HG03442 (cell line): ENCODE data around the gene DHX34.

Experiments used
- ATAC-seq: cut with Tn5 transposase; IDR thresholded peaks from one replicate; pipeline ENCODE4 v1.9.1; 2021; ENCODE audit warnings: mild to moderate bottlenecking, moderate library complexity; ENCODE audit not compliant: unreplicated experiment

Gene DHX34

DNA sequence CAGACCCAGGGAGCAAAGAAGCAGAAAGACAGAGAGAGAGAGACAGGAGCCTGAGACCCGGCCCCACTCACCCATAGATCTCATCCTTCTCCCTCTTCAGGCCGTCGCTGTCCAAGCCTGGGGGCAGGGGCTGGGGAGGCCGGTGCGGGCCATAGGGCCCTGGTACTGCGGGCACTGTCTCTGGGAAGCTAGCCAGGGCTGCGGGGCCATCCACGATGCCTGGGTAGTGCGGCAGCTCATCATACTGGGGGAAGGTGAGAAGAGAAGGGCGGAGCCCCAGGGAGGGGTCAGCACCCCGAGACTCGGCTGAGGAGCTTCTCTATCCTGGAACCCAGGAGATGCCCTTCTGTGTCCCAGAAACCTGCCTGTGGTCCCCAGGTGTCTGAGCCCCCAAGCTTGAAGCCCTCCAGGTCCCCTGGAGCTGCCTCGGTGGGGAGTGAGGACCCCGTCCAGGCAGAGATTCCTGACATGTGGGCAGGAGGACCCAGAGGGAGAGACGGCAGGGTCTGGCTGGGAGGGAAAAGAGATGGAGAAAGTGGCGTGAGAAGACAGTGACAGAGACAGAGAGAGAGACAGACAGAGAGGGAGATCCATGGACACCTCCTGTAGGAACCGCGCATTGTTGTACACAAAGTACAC is 68.1 kb downstream of the DHX34 start:
- no peak for ATAC-seq

DNA sequence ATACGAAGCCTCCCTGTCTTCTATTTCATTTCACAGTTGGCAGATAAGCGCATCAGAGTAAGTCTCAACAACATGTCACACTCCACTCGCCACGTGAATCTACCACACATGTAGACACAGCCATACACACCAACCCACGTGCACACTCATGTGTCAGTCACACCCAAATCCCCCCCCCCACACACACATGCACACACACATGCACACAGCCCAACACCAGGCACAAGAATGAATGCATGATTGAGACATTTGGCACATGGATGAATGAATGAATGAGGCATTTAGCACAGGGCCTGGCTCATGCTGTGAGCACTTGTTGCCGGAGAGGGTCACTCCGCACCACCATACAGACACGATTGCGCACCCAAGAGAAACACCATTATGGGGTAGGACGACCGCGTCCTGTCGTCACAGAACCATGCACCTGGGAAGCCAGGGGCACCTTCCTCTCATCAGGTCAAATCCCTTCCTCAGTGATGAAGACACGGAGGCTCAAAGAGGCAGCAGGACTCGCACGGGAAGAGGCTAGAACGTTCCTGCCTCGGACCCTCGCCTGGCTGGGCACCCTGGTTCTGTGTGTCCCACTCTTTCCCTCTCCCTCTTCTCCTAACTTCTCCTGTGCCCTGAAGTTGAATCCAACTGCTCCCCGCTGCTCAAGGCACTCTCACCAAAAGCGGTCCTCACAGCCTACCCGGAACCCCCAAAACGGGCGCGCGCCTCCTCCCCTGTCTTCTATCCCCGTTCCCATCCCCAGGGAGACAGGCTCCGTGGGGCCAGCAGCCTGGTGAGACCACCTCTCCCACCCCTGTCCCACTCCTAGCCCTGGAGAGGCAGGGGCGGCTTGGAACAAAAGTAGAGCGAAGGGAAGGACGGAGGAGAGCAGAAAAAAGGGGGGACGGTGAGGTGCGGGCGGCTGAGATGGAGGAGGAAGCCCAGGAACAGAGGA is 68.9 kb downstream of the DHX34 start:
- no peak for ATAC-seq

DNA sequence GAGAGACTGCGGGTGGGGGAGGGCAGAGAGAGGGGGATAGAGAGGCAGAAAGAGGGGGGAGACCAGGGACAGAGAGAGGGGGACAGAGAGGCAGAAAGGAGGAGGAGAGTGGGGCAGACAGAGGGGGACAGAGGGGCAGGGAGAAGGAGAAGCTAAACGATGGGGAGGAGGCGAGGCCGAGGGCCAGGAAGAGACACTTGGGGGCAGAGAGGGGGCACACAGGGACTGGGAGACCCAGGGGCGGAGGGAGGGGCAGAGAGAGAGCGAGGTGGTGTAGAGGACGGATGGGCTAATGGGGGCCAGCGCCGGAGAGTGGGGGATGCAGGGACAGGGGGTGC is 69.5 kb downstream of the DHX34 start:
- ATAC-seq, result no peak

DNA sequence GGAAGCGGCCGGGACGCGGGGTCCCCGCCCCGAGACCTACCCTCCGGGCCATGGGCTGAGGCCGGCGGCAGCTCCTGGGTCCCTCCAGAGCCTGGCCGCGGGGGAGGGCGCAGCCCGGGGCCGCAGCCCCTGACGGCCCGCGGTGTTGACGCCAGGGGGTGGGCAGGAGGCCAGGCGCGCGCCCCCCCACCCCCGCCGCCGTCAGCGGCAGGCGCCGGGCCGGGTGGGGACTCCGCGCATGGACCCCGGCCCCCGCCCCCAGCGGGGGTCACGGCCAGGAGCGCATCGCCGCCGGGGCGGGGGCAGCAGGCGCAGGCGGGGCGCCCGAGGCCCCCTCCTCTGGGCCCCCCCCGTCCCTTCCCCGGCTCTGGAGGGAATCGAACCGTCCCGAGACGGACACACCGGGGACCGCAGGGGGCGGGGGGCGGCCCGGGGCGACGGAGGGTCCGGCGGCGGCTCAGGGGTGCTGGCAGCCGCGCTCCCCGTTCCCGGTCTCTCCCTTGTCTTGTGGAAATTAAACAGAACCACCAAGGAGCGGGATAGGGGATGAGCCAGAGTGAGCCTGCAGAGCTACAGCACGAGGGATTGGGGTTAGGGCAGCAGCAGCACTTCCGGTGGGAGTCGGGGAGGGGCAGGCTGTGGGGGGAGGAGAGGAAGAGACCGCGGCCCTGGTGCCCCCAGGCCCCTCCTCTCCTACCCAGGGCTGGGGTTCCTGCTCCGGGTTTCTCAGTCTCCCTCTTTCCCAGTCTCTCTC is 70.1 kb downstream of the DHX34 start, which contains the start of gene MEIS3:
Gene MEIS3, minus strand, starts transcription at position 498 of the 754 bp plus-strand sequence. Its CDS starts 446 bp downstream, at position 52.
- ATAC-seq, result no peak

DNA sequence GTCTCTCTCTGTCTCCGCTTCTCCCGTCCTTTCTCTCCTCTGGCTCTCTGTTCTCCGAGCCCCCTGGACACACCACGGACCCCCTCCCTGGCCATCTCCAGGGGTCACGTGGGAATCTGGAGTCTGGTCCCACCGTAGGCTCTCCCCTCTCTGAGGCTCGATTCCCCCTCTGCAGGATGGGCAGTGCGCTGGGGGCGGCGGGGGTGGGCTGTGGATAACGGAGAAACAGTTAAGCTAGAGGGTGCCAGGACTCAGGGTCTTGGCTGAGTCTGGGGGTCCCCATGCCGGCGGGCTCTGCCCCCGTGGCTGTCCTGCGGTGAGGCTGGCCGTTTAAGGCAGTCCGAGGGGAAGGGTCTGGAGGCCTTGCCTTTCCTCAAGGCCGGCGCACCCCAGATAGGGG is 70.7 kb downstream of the DHX34 start:
- no peak for ATAC-seq

DNA sequence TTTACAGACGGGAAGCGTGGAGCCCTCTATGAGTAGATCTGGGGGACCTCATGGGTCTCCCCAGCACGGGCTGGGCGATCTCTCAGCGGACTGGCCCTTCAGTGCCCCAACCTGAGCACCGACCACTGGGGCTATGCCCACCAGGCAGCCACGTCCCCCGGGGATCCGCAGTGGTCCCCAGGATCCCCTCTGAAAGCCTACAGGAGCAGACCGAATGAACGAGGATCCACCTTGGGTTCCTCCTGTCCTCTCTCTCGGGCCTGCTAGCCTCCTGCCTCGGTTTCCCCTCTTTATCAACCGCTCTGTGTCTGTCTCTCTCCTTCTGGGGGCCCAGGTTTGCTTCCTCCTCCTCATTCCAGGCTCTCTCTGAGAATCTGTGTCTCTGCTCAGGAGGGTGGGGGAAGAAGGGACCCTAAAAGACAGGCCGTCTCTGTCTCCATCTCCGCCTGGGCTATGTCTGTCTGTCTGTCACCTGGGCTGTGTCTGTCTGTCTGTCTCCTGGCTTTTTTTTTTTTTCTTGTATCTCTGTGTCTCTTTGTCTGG is 72.2 kb downstream of the DHX34 start:
- no peak for ATAC-seq

DNA sequence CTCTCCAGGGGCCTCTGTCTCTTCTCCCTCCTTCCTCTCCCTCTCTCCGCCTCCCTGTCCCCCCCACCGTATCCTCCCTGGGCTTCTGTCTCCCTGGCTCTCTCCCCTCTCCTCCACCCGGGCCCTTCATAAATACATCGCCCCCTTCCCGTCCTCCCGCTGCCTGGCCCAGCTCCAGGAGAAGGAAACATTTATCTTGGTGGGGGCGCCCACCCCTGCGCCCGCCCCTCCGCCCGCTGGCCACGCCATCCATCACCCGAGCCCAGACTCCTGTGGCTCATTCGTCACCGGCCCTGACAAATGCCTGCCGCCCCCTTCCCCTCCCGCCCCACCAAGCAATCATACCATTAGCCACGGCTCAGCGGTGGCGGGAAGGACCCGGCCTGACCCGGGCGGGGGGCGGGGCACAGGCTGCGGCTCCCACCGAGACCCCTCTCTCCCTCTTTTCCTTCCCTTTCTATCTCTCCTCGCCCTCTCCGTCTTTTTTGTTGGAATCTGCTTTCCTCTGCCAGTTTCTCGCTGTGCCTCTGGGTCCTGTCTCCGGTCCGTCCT is 72.8 kb downstream of the DHX34 start:
- ATAC-seq, result no peak

DNA sequence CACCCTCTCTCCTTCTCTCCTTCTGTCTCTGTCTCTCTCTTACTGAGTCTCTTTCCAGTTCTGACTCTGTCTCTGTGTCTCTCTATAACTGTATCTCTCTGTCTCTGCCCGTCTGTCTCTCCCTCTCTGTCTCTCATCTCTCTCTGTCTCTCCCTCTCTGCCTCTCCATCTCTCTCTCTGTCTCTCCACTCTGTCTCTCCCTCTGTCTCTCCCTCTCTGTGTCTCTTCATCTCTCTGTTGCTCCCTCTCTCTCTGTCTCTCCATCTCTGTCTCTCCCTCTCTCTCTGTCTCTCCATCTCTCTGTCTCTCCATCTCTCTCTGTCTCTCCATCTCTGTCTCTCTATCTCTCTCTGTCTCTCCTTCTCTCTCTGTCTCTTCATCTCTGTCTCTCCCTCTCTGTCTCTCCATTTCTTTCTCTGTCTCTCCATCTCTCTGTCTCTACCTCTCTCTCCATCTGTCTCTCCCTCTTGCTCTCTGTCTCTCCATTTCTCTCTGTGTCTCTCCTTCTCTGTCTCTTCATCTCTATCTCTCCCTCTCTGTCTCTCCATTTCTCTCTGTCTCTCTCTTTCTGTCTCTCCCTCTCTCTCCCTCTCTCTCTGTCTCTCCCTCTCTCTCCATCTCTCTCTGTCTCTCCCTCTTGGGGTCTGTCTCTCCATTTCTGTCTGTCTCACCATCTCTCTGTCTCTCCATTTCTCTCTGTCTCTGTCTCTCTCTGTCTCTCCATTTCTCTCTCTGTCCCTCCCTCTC is 73.5 kb downstream of the DHX34 start:
- no peak for ATAC-seq

DNA sequence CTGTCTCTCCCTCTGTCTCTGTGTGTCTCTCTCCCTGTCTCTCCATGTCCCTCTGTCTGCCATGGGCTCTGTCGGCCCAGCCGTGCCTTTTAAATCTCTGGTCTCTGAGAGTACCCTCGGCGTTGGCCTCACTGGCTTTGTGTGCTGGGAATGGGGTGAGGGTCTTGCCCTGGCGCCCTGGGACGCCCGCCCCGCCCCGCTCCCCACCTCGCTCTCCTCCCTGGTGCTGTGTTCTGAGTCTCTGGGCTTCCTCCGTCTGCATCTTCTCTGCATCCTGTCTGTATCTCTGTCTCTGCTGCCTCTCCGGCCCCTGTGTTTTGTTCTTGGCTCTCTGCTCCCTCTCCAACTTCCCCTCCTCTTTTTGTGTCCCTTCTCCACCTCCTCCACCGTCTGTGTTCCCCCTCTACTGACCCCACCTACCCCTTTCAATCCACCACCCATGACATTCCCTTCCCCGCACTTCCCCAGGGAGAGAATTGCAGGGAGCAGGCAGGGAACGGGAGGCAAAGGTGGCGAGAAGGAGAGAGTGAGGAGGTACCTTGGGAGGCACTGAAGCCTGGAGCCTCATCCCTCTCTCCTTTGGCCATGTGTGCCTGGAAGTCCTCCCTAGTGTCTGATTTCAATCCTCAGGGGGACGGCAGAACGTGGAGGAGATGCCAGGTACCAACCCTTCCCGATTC is 74.2 kb downstream of the DHX34 start:
- no peak for ATAC-seq

DNA sequence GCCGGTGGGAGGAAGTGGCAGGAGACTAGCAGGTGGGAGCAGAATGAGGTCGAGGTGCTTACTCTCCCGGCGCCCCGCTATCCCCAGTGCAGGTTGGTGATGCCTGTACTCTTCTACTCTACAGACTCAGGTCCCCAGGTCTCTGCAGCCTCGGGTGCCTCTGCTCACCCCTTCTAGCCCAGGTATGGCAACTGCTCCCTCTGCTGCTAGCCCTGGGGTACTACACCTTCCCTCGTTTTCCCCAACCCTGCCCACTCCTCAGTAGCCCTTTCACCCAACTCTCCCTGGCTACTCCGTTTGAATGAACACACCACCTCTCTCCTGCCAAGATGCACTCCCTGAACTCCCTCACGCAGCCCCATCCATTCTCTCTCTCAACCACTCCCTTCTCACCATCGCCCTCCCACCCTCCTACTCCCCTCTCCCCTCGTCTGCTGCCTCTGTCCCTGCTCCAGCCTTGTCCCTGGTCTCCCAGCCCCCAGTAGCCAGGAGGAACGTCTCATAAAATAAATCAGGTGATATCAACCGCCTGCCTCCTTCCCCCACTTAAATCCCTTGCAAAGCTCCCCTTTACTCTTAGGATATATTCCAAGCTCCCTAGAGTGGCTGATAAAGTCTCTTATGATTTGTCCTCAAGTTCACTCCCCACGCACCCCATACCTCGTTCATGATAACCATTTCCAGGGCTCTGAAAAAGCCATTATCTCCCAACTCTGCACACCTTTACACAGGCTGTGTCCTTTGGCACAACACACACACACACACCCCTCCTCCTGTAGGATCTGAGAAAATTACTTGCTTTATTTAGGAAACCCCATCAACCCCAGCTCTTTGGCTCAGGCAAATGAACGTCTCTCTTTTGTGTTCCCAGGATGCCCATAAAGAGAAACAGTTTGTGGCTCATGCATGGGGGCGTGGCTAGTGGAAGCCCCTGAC is 78.4 kb downstream of the DHX34 start:
- no peak for ATAC-seq

DNA sequence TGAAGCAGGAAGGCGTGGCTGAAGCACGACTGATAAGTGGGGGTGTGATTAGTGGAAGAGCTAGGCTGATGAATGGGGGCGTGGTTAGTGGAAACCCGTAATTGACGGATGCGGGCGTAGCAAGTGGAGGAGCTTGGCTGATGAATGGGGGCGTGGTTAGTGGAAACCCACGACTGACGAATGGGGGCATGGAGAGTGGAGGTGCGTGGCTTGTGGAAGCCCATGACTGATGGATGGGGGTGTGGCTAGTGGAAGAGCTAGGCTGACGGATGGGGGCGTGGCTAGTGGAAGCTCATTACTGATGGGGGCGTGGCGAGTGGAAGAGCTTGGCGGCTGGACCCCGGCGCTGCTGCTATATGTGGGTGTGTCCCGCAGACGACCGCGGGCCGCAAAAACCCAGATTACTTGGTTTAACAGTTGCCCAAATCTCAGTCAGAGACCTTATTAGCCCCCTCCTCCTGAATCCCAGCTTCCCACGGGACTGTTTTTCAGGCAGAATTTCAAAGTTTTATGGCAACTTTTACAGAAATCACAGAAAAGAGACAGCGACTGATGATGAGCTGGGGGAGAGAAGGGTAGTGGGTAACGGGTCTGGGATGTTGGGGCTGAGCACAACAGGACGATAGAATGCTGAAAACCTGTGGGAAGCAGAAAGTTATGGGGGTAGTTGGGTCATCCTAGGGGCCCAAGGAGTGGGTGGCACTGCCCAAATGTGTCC is 79.2 kb downstream of the DHX34 start:
- no peak for ATAC-seq

DNA sequence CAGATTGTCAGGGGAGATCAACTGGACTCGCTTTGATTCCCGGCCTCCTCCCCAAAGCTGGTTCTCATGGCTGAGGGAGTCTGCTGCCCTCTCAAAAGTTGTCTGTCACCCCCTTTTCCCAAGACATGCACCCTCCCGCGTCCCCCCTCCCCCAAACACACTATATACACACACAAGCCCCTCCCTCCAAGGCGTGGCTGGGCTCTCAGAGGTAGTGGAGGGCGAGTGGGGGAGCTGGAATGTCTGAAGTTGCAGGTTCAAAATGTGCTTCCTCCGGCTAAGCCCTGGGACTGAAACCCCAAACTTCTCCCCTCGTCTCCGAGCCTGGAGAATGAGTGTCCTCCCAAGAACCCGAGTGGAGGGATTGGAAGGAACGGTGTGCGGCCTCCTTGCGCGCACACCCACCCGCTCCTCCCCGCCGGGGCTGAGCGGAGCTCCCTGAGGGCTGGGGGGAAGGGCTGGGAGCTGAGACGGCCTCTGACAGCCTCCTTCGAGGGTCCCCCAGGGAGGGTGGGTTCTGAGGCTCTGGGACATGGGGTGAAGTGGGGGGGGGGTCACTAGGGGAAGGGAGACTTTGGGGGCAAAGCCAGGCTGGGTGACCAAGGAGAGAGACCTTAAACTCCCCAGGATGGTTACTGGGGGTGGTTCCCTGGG is 80.2 kb downstream of the DHX34 start:
- no peak for ATAC-seq

DNA sequence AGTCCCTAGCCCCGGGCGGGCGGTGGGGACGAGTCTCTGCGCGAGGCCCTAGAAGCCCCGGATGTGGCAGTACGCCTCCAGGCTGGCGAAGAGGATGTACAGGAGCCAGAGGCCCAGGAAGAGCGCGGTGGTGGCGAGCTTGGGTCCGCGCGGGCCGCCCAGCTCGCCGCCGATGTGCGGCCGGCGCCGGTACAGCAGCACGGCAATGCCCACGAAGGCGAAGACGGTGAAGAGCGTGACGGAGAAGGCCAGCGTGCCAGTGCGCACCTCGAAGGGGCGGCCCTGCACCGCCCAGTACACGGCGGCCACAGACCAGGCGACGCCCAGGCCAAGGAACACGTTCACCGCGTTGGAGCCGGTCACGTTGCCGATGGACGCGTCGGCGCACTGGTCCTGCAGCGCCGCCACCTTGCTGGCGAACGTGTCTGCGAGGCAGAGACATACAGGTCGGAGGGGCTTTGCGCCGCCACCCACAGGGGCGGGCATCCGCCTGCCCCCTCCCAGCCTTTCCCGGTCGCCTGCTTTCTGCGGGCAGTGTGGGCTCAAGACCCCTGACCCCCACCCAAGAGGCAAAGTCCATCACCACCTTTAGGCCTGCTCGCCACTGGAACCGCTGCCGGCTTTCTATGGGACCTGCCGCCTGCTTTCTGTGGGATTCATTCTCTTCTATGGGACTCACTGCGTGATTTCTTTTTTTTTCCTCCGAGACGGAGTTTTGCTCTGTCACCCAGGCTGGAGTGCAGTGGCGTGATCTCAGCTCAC is 81.1 kb downstream of the DHX34 start:
- ATAC-seq, result no peak

DNA sequence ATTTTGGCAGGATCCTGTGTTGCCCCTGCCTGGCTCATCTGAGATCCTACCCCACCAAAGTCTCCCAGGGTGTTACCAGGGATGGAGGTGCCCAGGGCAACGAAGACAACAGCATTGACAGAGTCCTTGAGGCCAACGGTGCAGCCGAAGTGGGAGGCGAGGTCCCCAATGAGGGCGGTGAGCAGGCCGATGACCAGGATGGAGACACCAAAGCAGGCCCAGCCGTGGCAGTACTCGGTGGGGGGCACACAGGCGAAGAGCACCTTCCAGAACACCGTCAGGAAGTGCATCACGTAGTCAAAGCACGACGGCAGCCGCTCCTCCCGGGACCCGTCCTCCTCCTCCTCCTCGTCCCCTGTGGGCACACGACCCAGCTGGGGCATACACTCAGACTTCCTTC is 83.0 kb downstream of the DHX34 start:
- ATAC-seq, result no peak
